Sciatic nerve (tissue), 2 donors: ENCODE data around the gene IBSP. TPM values are rescaled to one million over a fixed set of nuclear protein-coding genes. Genes with fewer than 3 reads are reported as not detected.
A peak's percentile ranks its signal among the peaks of the same experiment; 100 is the strongest.

Source experiments
- ATAC-seq: fragments of 200-7000 bp; cut with Tn5 transposase; one replicate; pipeline ENCODE4 v1.9.1; 2020; ENCODE audit warnings: mild to moderate bottlenecking, moderate library complexity
- DNase-seq: peaks from one replicate; pipeline ENCODE4 v3.0.0-alpha.2; 2020; ENCODE audit warnings: low spot score
- intact Hi-C: fragments of 100-400 bp; cut with DNase I; formaldehyde crosslinking; loops from one replicate; pipeline ENCODE4 v1.14.2; 2022
- total RNA-seq: library from RNA; stranded (reverse); fragmentation: NEBNext Ultra II Directional; extraction: Animal tissue kit (Norgen Biotek cat#: 25700); gene quantifications from one replicate; pipeline ENCODE4 v1.2.1, GENCODE V29; 2021
- donor health status: DM: no; HTN: no; CAD: no.
- donor health status: DM: no; HTN: no; CAD: no.

Gene IBSP
- total RNA-seq, 1 donor from 2014 or later, result not detected

DNA sequence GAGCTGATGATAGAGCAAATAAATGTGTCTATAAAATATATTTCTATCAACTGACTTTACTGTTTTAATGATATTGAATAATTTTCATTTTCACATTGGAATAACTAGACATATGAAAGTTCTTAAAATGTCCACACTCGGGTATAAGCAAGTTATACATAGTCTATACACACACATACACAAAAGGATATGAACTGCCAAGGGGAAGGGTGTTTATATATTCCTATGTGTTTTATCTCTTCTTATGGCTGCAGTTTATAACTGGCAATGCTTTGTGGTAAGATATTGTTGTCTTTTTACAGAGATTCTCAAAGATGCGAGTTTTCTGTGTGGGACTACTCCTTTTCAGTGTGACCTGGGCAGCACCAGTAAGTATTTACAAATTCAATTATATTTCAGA is 35.0 kb downstream of the IBSP start:
- intact Hi-C loops, result no loop called here
- DNase-seq, result no peak
- no peak for ATAC-seq

DNA sequence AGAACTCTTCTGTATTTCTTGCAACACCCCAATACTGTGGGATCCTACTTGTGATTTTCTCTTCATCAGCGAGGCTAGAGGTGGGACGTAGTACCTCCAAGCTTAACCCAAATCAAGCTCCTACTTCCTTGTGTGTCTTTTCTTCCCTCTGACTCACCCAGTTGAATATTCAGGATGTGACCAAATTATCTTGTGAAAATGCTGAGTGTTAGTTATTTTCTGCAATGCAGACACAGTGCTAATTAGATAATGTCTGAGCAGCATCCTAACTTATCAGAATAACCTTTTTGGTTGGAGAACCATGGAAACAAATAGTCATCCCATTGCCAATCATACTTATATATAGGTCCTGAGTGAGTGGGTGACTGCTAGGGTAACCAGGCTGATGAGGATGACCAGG is 35.8 kb downstream of the IBSP start:
- ATAC-seq (no peak), DNase-seq (no peak)
- intact Hi-C loops, result loop anchor here (5.0 kb wide), 1 partner anchor 153 kb away; no protein-coding TSS in a partner anchor

DNA sequence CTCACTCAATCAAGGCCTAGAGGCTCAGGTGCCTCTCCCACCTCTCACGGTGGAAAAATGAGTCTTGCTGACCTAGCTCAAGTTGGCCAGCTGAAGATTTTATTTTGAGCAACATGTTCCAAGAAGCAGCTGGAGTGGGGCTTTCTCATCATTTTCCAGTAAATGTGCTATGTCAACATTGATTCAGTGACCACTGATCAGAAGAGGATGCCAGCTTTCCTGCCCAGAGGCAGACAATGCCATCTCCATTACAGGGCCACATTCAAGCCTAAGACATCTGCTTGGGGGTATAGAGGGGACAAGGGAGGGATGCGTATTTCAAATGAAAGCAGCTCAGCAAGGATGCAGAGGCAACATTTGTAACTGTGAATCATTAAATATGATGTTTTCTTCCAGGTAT is 36.4 kb downstream of the IBSP start:
- intact Hi-C loops, result loop anchor here (5.0 kb wide), 1 partner anchor 153 kb away; no protein-coding TSS in a partner anchor
- ATAC-seq (no peak), DNase-seq (no peak)

DNA sequence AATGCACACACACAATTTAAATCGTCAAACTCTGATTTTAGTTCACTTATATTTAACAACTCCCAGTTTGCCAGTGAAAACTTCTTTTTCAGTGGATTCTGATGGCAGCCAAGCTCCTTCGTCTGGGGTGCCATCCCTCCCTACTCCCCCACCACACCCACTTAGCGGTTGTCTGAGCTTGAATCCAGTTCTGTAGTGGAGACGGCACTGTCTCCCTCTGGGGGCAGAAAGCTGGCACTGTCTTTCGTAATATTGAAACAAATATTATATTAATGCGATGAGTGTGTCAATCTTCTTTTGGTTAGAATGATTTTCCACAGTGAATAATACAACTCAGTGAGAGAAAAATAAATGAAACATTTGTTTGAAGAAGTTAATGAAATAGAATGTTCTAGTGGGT is 38.9 kb downstream of the IBSP start:
- intact Hi-C loops, result loop anchor here (5.0 kb wide), 1 partner anchor 156 kb away; no protein-coding TSS in a partner anchor
- DNase-seq, result no peak
- ATAC-seq, result no peak

DNA sequence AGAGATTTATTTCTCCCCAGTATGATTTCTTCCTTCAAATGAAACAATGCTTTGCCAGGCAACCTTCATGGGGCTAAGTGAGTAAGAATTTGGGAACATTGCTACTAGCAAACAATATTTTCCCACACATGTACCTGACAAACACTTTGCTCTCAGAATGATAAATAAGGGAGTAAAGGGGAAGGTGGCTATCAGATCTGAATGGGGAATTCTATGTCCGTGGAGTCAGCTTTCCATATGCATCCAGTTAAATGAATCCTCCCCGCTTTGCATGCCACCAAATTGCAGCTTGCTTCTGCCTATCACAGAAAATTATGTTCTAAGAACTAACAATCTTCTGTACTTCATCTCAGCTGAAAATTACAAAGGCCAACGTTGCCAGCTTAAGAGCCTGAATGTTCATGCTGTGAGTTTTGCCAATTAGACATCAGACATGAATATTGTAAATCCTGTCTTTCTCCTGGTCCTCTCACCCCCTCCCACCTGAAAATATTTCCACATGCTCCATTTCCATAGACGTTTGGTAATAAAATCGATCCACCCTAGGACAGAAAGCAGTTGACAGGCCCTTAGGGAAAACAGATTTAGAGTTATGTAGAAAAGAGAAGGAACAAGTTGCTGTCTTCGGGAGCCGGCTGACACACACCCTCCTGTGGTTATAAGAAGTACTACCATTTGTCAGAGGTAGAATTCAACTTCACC is 39.7 kb downstream of the IBSP start:
- intact Hi-C loops, result loop anchor here (5.0 kb wide), 1 partner anchor 157 kb away; no protein-coding TSS in a partner anchor
- ATAC-seq (peak; percentile 70), DNase-seq (no peak)

DNA sequence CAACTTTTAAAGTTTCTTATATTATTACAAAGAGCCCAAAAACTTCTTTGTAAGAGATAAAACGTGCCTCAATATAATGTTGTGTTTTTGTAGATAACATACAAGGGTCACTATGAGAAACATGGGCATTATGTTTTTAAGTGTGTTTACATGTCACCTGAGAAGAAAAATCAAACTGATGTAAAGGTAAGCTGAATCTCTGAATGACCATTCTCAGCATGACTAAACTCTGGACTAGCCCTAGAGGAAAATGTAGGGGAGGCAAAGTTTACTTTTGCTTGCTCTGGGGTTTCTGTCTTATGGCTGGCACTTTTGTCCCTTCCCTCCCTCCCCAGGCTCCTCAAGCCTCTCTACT is 40.2 kb downstream of the IBSP start:
- intact Hi-C loops, result loop anchor here (5.0 kb wide), 1 partner anchor 157 kb away; no protein-coding TSS in a partner anchor
- DNase-seq (no peak), ATAC-seq (no peak)

DNA sequence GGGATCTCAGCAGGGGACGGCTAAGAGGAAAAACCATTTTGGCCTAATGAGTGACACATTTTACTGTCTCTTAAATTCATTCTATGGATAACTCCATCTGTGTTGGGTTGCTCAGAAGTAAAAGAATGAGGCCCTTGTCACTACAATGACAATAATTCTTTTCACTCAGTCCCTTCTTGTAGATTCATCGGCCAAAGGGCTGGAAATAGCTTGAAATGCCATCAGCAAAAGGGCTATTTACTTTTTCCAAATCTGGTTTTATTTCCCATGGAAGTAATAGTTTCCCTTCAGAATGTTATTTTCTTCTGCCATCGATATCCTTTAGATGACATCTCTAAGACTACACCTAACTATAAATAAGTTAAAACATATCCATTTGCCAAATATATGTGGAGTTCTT is 40.8 kb downstream of the IBSP start:
- no peak for ATAC-seq
- intact Hi-C loops, result no loop called here
- no peak for DNase-seq

DNA sequence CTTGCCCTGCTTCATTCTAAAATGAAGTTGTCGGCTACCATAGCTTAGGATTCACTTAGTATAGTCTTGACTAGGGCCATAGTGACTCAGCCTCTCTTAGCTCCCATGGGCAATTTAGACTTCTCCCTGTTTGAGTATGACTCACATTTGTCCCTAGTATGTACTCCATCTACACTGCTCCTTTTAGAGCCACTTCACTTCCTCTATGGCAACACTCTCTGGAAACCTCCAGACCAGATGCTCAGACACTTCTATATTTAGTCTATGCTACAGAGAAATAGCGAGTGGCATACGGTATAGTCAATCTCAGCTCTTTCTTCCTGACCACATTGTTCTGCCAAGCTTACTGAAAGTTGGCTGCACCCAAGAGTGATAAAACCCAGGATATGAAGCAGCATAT is 44.6 kb downstream of the IBSP start:
- peak; percentile 81 for ATAC-seq
- DNase-seq, result no peak
- intact Hi-C loops, result no loop called here

DNA sequence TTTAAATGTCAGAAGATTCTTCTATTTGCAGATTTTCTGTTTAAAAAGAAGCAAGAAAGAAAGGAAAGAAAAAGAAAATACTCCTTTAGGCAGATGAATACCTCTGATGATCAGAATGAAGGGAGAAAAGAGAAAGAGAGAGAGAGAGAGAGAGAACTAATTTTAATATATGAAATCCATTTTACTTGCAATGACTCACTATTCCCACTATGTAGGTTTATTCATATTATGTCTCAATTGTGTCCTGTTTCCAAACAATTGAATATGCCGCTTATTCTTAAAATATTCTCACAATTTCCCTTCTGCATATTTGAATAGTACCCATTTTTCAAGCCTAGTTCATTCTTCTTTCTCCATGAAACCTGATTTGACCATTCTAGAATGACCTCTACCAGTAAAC is 45.1 kb downstream of the IBSP start:
- intact Hi-C loops, result no loop called here
- DNase-seq, result no peak
- no peak for ATAC-seq

DNA sequence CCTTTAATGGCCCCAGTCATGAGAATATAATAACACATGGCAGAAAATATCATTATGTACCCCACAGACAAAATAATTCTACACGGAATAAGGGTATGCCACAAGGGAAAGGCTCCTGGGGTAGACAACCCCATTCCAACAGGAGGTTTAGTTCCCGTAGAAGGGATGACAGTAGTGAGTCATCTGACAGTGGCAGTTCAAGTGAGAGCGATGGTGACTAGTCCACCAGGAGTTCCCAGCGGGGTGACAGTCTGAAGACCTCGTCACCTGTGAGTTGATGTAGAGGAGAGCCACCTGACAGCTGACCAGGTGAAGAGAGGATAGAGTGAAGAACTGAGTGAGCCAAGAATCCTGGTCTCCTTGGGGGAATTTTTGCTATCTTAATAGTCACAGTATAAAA is 46.9 kb downstream of the IBSP start:
- DNase-seq, result no peak

DNA sequence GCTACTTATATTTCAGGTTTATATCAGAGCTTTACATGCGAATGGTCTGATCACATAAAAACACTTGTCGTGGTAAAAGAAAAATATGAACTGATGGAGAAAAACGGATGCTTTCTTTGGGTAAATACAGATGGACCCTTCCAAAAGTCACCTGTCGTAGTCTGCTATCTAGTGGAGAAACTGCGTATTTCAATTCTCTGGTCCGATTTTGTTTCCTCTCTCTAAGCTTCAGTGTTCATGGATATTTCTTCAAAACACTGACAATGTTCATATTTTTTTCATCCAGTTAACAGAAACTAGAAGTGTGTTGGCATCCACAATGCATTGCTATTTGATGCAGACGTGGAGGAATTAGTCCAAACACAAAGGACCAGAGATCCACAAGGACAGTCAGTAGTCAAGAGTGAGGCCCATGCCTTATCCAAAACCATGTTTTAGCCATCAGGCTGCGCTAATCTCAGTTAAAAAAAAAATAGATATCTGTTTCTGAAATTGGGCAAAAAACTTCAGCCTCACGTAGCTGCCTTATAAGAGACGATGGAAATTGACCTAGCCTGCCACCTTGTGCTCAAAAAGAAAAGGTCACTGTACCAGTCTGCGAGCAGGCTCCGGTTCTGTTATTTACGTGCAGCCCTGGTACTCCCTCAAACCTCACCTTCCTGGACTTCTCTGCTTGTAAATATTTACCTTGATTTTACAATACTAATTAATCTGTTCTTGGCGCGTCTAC is 49.4 kb downstream of the IBSP start:
- intact Hi-C loops, result no loop called here

More for the DNA sequence above, 46.9 kb downstream of the IBSP start:
- intact Hi-C loops, result no loop called here
- ATAC-seq, result no peak

DNA sequence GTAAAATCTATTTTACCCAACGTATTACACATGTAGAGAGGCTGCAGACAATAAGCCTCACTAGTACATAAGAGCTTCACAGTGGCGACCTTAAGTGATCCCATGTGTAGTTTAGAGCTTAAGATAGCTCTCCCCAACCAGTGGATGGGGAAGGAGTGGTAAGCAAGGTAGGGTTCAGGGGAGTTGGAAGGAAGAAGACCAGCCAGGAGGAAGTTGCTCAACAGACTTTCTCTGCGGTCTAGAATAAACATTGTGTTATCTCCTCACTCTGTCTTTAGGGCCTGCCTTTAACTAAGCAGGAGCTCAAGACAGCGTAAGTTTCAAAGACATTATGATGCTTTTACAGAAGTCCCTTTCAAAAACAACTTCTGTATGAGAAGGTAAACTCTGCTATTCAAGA is 50.3 kb downstream of the IBSP start:
- intact Hi-C loops, result loop anchor here (10.0 kb wide), 1 partner anchor 365 kb away; no protein-coding TSS in a partner anchor
- DNase-seq (no peak), ATAC-seq (peak; percentile 62)

More for the DNA sequence above, 49.4 kb downstream of the IBSP start:
- DNase-seq (peak; percentile 67), ATAC-seq (peak; percentile 90)

DNA sequence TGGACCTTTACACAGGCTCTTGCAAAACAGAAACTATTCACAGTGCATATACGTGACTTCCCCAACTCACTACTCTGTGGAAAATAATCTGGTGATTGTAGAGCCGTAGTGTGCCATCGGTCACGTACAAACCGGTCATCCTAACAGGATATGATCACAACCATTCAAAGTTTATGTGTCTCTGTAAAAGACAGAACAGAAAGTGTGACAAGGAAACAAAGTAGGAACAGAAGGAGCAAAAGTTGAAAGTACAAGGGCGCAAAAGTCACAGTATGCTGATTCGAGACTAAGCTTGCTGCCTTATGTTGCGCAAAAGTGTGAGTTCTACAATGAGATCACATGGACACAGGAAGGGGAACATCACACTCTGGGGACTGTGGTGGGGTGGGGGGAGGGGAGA is 52.0 kb downstream of the IBSP start:
- ATAC-seq (peak; percentile 60), DNase-seq (no peak)
- intact Hi-C loops, result loop anchor here (10.0 kb wide), 1 partner anchor 363 kb away; no protein-coding TSS in a partner anchor

DNA sequence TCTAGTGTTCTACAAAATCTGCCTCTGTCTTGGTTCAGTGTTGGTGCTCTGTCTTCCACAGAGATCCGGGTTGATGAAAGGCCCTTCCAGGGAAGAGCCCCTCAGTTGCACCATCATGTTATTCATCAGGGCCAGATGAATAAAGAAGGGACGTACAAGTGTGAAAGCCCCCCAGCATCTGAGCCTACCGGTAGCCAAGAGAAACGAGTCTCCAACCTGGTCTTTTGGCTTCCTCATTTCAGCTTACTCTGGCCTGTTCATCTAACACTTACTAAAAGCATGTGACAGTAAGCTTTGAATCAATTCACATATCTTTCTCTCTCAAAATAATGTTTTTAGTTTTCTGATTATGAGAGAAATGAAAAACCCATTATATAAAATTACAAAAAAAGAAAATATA is 52.6 kb downstream of the IBSP start:
- intact Hi-C loops, result loop anchor here (10.0 kb wide), 1 partner anchor 363 kb away; no protein-coding TSS in a partner anchor
- no peak for ATAC-seq
- no peak for DNase-seq

DNA sequence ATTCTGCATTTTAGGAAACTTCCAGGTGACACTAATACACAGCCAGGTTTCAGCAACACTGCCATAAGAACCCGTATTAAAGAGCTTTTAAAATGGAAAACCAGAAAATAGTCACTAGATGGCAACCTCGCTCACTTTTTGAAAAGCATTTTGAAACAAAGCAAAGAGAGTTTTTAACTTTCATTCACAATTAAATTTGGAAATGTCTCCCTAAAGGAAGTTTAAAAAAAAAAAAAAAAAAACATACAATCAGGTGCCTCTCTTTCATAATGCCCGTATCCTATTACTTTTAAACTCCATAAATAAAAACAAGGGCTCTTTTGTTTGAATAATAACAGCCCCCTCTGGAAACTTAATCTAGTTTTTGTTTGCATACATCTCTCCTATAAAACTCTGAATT is 53.8 kb downstream of the IBSP start:
- ATAC-seq (no peak), DNase-seq (no peak)
- intact Hi-C loops, result loop anchor here (10.0 kb wide), 1 partner anchor 362 kb away; no protein-coding TSS in a partner anchor

DNA sequence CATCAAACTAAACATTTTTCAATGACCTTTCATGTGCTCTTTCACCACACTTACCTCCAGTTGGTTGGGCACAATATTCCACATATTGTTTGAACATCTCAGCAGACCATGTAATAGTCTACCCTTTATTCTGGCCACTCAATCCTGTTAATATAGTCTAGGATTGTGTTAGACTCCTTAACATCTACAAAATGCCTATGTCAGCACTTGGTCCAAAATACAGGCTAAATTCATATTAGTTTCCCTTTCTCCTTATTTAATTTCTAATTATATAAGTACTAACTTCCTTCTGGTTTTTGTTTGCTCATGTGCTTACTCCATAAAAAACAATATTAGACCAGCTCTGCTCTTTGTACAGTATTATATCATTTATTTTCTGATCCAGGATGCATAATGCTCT is 54.5 kb downstream of the IBSP start:
- intact Hi-C loops, result loop anchor here (10.0 kb wide), 1 partner anchor 361 kb away; no protein-coding TSS in a partner anchor

DNA sequence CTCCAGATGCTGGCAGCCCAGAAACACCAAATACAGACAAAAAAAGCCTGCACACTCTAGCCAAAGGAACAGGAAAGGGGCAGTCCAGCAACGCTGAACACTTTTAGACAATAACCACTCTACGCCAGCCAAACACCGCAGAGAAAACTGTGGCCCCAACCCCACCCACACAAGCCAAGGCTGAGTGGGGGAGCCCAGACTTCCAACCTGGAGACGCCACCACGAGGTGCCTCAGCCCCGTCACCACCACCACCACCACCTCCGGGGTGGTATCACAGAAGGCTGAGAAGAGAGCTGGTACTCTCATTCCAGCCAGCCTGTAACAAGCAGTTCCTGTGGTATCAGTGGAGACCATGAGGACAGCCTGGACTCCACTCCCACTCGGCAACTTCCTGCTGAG is 56.2 kb downstream of the IBSP start:
- ATAC-seq, result no peak
- intact Hi-C loops, result loop anchor here (10.0 kb wide), 1 partner anchor 359 kb away; no protein-coding TSS in a partner anchor
- DNase-seq, result no peak

More for the DNA sequence above, 54.5 kb downstream of the IBSP start:
- DNase-seq (no peak), ATAC-seq (no peak)

DNA sequence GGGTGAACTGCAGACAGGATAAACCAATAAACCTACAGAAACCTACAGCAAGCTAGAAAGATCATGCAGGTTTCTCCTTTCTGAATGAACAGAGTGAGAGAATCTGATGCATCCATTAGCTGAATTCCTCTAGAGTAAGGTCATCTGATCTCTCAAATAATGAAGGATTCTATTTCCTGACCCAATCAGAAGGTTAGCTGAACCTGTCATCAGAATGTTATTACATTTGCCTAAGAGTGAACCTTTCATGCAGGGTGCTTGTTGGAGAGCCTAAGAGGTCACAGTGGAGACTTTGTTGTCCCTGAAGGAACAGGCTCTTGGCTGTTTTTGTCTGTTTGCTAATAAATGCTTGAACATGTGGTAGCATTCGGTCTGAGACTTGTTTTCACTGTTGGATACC is 57.5 kb downstream of the IBSP start:
- DNase-seq, result no peak
- ATAC-seq, result peak; percentile 52
- intact Hi-C loops, result loop anchor here (10.0 kb wide), 1 partner anchor 358 kb away; no protein-coding TSS in a partner anchor

DNA sequence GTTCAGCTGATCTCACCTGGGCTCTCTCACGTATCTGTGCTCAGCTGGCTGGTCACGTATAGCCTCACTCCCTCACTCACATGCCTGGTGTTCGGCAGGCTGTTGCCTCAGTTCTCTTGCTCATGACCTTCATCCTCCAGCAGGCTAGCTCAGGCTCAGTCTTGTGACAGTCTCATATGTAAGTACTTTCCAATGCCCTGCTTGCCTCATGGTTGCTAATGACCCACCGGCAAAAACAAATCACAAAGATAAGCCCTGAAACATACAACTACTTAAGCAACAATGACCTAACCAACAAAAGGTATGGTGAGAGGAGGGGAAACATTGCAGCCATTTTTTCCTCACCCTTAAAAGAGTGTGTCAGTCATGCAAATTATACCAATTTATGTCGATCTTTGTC is 58.4 kb downstream of the IBSP start:
- DNase-seq (no peak), ATAC-seq (no peak)
- intact Hi-C loops, result loop anchor here (10.0 kb wide), 1 partner anchor 357 kb away; no protein-coding TSS in a partner anchor
